Measurements from ENCODE around the gene HUWE1.

The HUWE1 gene

DNA sequence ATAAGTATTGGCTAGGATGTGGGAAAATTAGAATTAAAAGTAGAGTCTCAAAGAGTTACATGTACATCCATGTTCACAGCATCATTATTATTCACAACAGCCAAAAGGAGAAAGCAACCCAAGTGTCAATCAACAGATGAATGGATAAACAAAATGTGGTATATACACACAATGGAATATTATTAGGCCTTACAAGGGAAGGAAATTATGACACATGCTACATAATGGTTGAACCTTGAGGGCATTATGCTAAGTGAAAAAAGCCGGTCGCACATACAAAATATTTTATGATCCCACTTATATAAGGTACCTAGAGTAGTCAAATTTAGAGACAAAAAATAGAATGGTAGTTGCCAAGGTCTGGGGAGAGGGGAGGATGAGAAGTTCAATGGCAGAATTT lies 80.1 kb downstream of the HUWE1 start:
- Histone ChIP-seq H3K14ac (ENCODE audit: low read length) (no peak overlapping the region), H3K18ac (ENCODE audit: low read length) (no peak overlapping the region), H2BK120ac (ENCODE audit: low read depth, low read length) (no peak overlapping the region), H2AK5ac (ENCODE audit: low read depth, low read length) (no peak overlapping the region), H3K79me1 (ENCODE audit: low read depth, low read length) (peaks cover 1% of the 10 kb centered on the region), H3K27me3 (ENCODE audit: control insufficient read depth in 3 of 3, insufficient read depth in 3 of 3, low read depth in 1 of 3, low read length in 3 of 3) (no peaks in the 10 kb centered on the region), H3K9me3 (replicated peaks in 1 of 2; ENCODE audit: control insufficient read depth in 2 of 2, insufficient read depth in 1 of 2, low read depth in 1 of 2, low read length in 2 of 2) (no peaks in the 10 kb centered on the region), H2BK15ac (ENCODE audit: low read length) (no peak overlapping the region), H2AFZ (ENCODE audit: low read length) (no peak overlapping the region), H3K27ac (replicated peaks; ENCODE audit: low read length) (no peak overlapping the region), H4K8ac (ENCODE audit: low read depth, low read length) (no peak overlapping the region), H3K4me3 (ENCODE audit: low read length in 2 of 2) (no peak overlapping the region), H2BK12ac (ENCODE audit: low read length) (no peak overlapping the region), H3K23ac (ENCODE audit: low read depth, low read length, poor library complexity) (no peak overlapping the region), H4K91ac (ENCODE audit: low read depth, low read length, poor library complexity) (no peak overlapping the region), H3K4me1 (ENCODE audit: control insufficient read depth in 2 of 2, insufficient read depth in 1 of 2, low read depth in 1 of 2, low read length in 2 of 2) (no peaks in the 10 kb centered on the region), H3K36me3 (replicated peaks in 1 of 2; ENCODE audit: control insufficient read depth in 2 of 2, insufficient read depth in 2 of 2, low read length in 2 of 2) (peaks cover 12 to 93% of the 10 kb centered on the region in 2 donors), H3K9ac (ENCODE audit: low read depth, low read length, poor library complexity) (no peak overlapping the region), H3K4me2 (ENCODE audit: insufficient read depth, low read length, poor library complexity, severe bottlenecking) (no peak overlapping the region), H2BK5ac (ENCODE audit: low read length) (no peak overlapping the region), H3K4ac (ENCODE audit: low read length) (no peak overlapping the region)
- no peak for DNase-seq (ENCODE audit: low spot score)
- WGBS, 2 donors (ENCODE audit: extremely low coverage in 2 of 2, insufficient read length in 2 of 2, insufficient replicate concordance in 1 of 2) = no CpG with 5 or more reads among the region's 2 CpGs

DNA sequence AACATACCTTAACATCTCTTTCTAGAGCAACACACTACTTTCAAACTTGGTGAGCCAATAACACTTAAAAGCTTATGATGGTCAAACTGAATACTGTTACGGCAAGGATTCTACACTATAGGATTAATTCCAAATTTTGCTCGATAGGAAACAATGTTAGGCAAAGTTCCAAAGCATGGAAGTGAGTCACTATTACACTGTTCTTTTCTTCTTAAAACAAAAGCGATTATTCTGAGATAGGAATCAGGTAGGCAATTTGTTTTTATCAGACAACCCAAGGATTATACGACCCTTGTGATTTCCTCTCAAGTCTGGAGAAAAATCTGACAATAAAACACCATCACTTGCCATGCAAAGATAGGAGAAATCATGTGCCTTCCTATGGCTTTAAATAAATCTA lies 81.5 kb downstream of the HUWE1 start:
- WGBS, 2 donors (ENCODE audit: extremely low coverage in 2 of 2, insufficient read length in 2 of 2, insufficient replicate concordance in 1 of 2) = no CpG with 5 or more reads among the region's 4 CpGs
- Histone ChIP-seq H2AFZ (ENCODE audit: low read length) (no peak overlapping the region), H2BK12ac (ENCODE audit: low read length) (no peak overlapping the region), H3K36me3 (replicated peaks in 1 of 2; ENCODE audit: control insufficient read depth in 2 of 2, insufficient read depth in 2 of 2, low read length in 2 of 2) (peaks cover 12 to 93% of the 10 kb centered on the region in 2 donors), H3K79me1 (ENCODE audit: low read depth, low read length) (peaks cover 1% of the 10 kb centered on the region), H3K18ac (ENCODE audit: low read length) (no peak overlapping the region), H3K4me1 (ENCODE audit: control insufficient read depth in 2 of 2, insufficient read depth in 1 of 2, low read depth in 1 of 2, low read length in 2 of 2) (no peaks in the 10 kb centered on the region), H3K9ac (ENCODE audit: low read depth, low read length, poor library complexity) (no peak overlapping the region), H3K23ac (ENCODE audit: low read depth, low read length, poor library complexity) (no peak overlapping the region), H4K8ac (ENCODE audit: low read depth, low read length) (no peak overlapping the region), H3K14ac (ENCODE audit: low read length) (no peak overlapping the region), H3K9me3 (replicated peaks in 1 of 2; ENCODE audit: control insufficient read depth in 2 of 2, insufficient read depth in 1 of 2, low read depth in 1 of 2, low read length in 2 of 2) (no peaks in the 10 kb centered on the region), H2BK15ac (ENCODE audit: low read length) (no peak overlapping the region), H4K91ac (ENCODE audit: low read depth, low read length, poor library complexity) (no peak overlapping the region), H3K27ac (replicated peaks; ENCODE audit: low read length) (no peak overlapping the region), H2BK5ac (ENCODE audit: low read length) (no peak overlapping the region), H3K27me3 (ENCODE audit: control insufficient read depth in 3 of 3, insufficient read depth in 3 of 3, low read depth in 1 of 3, low read length in 3 of 3) (no peaks in the 10 kb centered on the region), H3K4me3 (ENCODE audit: low read length in 2 of 2) (no peak overlapping the region), H3K4ac (ENCODE audit: low read length) (no peak overlapping the region), H2BK120ac (ENCODE audit: low read depth, low read length) (no peak overlapping the region), H3K4me2 (ENCODE audit: insufficient read depth, low read length, poor library complexity, severe bottlenecking) (no peak overlapping the region), H2AK5ac (ENCODE audit: low read depth, low read length) (no peak overlapping the region)
- no peak for DNase-seq (ENCODE audit: low spot score)

DNA sequence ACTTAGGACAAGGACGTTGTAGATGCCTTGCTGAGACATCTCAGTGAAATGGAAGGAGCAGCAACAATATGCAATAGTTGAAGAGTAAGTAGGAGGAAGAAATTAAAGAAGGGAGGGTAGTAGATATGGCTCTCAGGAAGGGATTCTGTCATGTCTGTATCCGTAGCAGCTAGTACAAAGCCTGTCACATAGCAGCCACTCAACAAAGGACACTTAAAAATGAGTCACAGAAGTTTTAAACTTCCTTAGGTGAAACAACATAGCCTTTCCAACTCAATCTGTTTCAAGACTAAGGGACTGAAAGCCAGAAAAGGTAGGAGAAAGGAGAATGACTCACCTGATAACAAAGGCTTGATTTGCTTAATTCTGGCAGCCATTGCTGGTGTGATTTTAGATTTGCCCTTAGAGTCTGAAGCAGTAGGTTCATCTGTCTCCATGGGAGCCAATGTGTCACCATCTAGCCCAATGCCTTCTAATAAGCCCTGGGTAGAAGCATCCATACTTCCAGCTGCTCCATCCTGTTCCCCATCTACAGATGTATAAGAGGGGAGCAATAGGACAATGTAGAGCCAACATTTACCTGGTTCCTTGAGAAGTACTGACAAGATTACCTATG lies 86.6 kb downstream of the HUWE1 start:
- Histone ChIP-seq H3K36me3 (replicated peaks in 1 of 2; ENCODE audit: control insufficient read depth in 2 of 2, insufficient read depth in 2 of 2, low read length in 2 of 2) (peaks cover 13 to 87% of the 10 kb centered on the region in 2 donors), H3K27ac (replicated peaks; ENCODE audit: low read length) (no peak overlapping the region), H3K18ac (ENCODE audit: low read length) (no peak overlapping the region), H2AK5ac (ENCODE audit: low read depth, low read length) (no peak overlapping the region), H2BK120ac (ENCODE audit: low read depth, low read length) (no peak overlapping the region), H2BK15ac (ENCODE audit: low read length) (no peak overlapping the region), H3K4ac (ENCODE audit: low read length) (no peak overlapping the region), H3K27me3 (ENCODE audit: control insufficient read depth in 3 of 3, insufficient read depth in 3 of 3, low read depth in 1 of 3, low read length in 3 of 3) (peaks cover 0 to 4% (median 0%) of the 10 kb centered on the region in 3 experiments), H3K14ac (ENCODE audit: low read length) (no peak overlapping the region), H3K23ac (ENCODE audit: low read depth, low read length, poor library complexity) (no peak overlapping the region), H3K79me1 (ENCODE audit: low read depth, low read length) (peaks cover 1% of the 10 kb centered on the region), H3K9me3 (replicated peaks in 1 of 2; ENCODE audit: control insufficient read depth in 2 of 2, insufficient read depth in 1 of 2, low read depth in 1 of 2, low read length in 2 of 2) (no peaks in the 10 kb centered on the region), H4K8ac (ENCODE audit: low read depth, low read length) (no peak overlapping the region), H2AFZ (ENCODE audit: low read length) (no peak overlapping the region), H2BK5ac (ENCODE audit: low read length) (no peak overlapping the region), H3K4me2 (ENCODE audit: insufficient read depth, low read length, poor library complexity, severe bottlenecking) (no peak overlapping the region), H3K9ac (ENCODE audit: low read depth, low read length, poor library complexity) (no peak overlapping the region), H3K4me1 (ENCODE audit: control insufficient read depth in 2 of 2, insufficient read depth in 1 of 2, low read depth in 1 of 2, low read length in 2 of 2) (no peaks in the 10 kb centered on the region), H3K4me3 (ENCODE audit: low read length in 2 of 2) (no peak overlapping the region), H2BK12ac (ENCODE audit: low read length) (no peak overlapping the region), H4K91ac (ENCODE audit: low read depth, low read length, poor library complexity) (no peak overlapping the region)
- DNase-seq (ENCODE audit: low spot score) = no peak
- WGBS, 2 donors (ENCODE audit: extremely low coverage in 2 of 2, insufficient read length in 2 of 2, insufficient replicate concordance in 1 of 2) = no CpG with 5 or more reads among the region's 2 CpGs

DNA sequence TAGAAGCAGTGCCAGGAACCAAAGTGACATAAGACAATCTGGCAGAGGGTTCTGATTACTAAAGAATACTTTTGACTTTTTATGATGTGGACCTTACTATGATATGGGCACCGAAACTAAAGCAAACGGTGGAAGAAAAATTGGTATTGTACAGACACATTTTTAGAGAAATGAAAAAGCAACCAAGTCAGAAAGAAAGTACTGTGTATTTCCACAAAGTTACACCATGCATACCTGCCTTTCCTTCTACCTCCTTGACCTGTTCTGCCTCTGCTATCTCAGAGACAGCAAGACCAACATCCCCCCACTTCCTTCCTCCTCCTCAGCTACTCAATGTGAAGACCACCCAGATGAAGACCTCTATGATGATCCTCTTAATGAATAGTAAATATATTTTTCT lies 88.3 kb downstream of the HUWE1 start:
- no peak overlapping the region for H3K14ac ChIP-seq (ENCODE audit: low read length)
- H3K4me1 ChIP-seq (ENCODE audit: control insufficient read depth in 2 of 2, insufficient read depth in 1 of 2, low read depth in 1 of 2, low read length in 2 of 2) = no peaks in the 10 kb centered on the region
- H3K27me3 ChIP-seq (ENCODE audit: control insufficient read depth in 3 of 3, insufficient read depth in 3 of 3, low read depth in 1 of 3, low read length in 3 of 3) = peaks cover 0 to 4% (median 0%) of the 10 kb centered on the region in 3 experiments
- no peak overlapping the region for H4K8ac ChIP-seq (ENCODE audit: low read depth, low read length)
- H3K27ac ChIP-seq (replicated peaks; ENCODE audit: low read length) = no peak overlapping the region
- H2BK15ac ChIP-seq (ENCODE audit: low read length) = no peak overlapping the region
- H2BK120ac ChIP-seq (ENCODE audit: low read depth, low read length) = no peak overlapping the region
- no peak overlapping the region for H3K4me3 ChIP-seq (ENCODE audit: low read length in 2 of 2)
- no peak overlapping the region for H4K91ac ChIP-seq (ENCODE audit: low read depth, low read length, poor library complexity)
- no peaks in the 10 kb centered on the region for H3K9me3 ChIP-seq (replicated peaks in 1 of 2; ENCODE audit: control insufficient read depth in 2 of 2, insufficient read depth in 1 of 2, low read depth in 1 of 2, low read length in 2 of 2)
- no CpG with 5 or more reads among the region's 2 CpGs for WGBS, 2 donors (ENCODE audit: extremely low coverage in 2 of 2, insufficient read length in 2 of 2, insufficient replicate concordance in 1 of 2)
- no peak overlapping the region for H2BK5ac ChIP-seq (ENCODE audit: low read length)
- H3K36me3 ChIP-seq (replicated peaks in 1 of 2; ENCODE audit: control insufficient read depth in 2 of 2, insufficient read depth in 2 of 2, low read length in 2 of 2) = peaks cover 14 to 85% of the 10 kb centered on the region in 2 donors
- H3K18ac ChIP-seq (ENCODE audit: low read length) = no peak overlapping the region
- no peak overlapping the region for H3K4ac ChIP-seq (ENCODE audit: low read length)
- no peak overlapping the region for H3K4me2 ChIP-seq (ENCODE audit: insufficient read depth, low read length, poor library complexity, severe bottlenecking)
- no peak overlapping the region for H3K23ac ChIP-seq (ENCODE audit: low read depth, low read length, poor library complexity)
- H3K9ac ChIP-seq (ENCODE audit: low read depth, low read length, poor library complexity) = no peak overlapping the region
- no peak overlapping the region for H2AK5ac ChIP-seq (ENCODE audit: low read depth, low read length)
- H2AFZ ChIP-seq (ENCODE audit: low read length) = no peak overlapping the region
- H3K79me1 ChIP-seq (ENCODE audit: low read depth, low read length) = no peaks in the 10 kb centered on the region
- no peak for DNase-seq (ENCODE audit: low spot score)
- no peak overlapping the region for H2BK12ac ChIP-seq (ENCODE audit: low read length)

Measured in neuronal stem cell (in vitro differentiated cells).